Uterus (tissue), 4 donors: ENCODE data around the gene ZNF771. TPM values are rescaled to one million over a fixed set of nuclear protein-coding genes. Genes with fewer than 3 reads are reported as not detected.

Experiments used
- DNase-seq, 2 donors: peaks; one replicate each; pipeline ENCODE4 v3.0.0-alpha.2; 2019 to 2020
- H3K27ac ChIP-seq, 2 donors: fragments of 200-600 bp; sonication (generic); 1 replicate in 1 of 2; 2 replicates in 1 of 2; pipeline ENCODE4 v1.5.1; 2016 to 2018
- H3K27me3 ChIP-seq, 2 donors: fragments of 200-600 bp; sonication (generic); one replicate each; pipeline ENCODE4 v1.5.1; 2018 to 2019; ENCODE audit warnings: control low read depth in 1 of 2
- H3K36me3 ChIP-seq, 2 donors: fragments of 200-600 bp; sonication (generic); one replicate each; pipeline ENCODE4 v1.5.1; 2019; ENCODE audit warnings: control low read depth in 1 of 2
- H3K4me1 ChIP-seq, 2 donors: fragments of 200-600 bp; sonication (generic); one replicate each; pipeline ENCODE4 v1.5.1; 2018 to 2019; ENCODE audit warnings: control low read depth in 1 of 2
- H3K4me3 ChIP-seq, 2 donors: fragments of 200-600 bp; sonication (generic); 1 replicate in 1 of 2; 2 replicates in 1 of 2; pipeline ENCODE4 v1.5.1; 2018 to 2019; ENCODE audit warnings: mild to moderate bottlenecking in 1 of 2
- H3K9me3 ChIP-seq, 2 donors: fragments of 200-600 bp; sonication (generic); one replicate each; pipeline ENCODE4 v1.5.1; 2019; ENCODE audit warnings: control low read depth in 1 of 2
- POLR2A ChIP-seq, 2 donors: fragments of 450-650 bp; IDR thresholded peaks; one replicate each; pipeline ENCODE4 v1.6.1; 2016; ENCODE audit warnings: antibody characterized with exemption in 2 of 2, mild to moderate bottlenecking in 1 of 2, moderate library complexity in 1 of 2
- intact Hi-C: fragments of 100-400 bp; cut with DNase I; formaldehyde crosslinking; loops from one replicate; pipeline ENCODE4 v1.15.1; 2023; ENCODE audit warnings: low total_unique reads
- total RNA-seq, 4 donors: library from RNA; depleted of rRNA in 3 of 4; stranded (reverse); fragments of >200 nt in 3 of 4; gene quantifications; one replicate each; pipeline versions ENCODE4 v1.1.0 to v1.2.4, GENCODE V29; 2014 to 2023
- TF ChIP-seq, protein P1 (sequence below), 4 experiments: fragments of 200-600 bp in 2 of 4; fragments of 450-650 bp in 2 of 4; sonication (generic) in 2 of 4; IDR thresholded peaks; one replicate each; pipeline ENCODE4 v1.5.1; 2016 to 2019; ENCODE audit warnings: antibody characterized with exemption in 4 of 4, mild to moderate bottlenecking in 2 of 4, moderate library complexity in 1 of 4
- donor health status: DM: yes; HTN: yes; CAD: no.

Gene ZNF771
- total RNA-seq, 4 donors from 2014 or later = 12.2 to 75.3 (median 25.6) TPM

DNA sequence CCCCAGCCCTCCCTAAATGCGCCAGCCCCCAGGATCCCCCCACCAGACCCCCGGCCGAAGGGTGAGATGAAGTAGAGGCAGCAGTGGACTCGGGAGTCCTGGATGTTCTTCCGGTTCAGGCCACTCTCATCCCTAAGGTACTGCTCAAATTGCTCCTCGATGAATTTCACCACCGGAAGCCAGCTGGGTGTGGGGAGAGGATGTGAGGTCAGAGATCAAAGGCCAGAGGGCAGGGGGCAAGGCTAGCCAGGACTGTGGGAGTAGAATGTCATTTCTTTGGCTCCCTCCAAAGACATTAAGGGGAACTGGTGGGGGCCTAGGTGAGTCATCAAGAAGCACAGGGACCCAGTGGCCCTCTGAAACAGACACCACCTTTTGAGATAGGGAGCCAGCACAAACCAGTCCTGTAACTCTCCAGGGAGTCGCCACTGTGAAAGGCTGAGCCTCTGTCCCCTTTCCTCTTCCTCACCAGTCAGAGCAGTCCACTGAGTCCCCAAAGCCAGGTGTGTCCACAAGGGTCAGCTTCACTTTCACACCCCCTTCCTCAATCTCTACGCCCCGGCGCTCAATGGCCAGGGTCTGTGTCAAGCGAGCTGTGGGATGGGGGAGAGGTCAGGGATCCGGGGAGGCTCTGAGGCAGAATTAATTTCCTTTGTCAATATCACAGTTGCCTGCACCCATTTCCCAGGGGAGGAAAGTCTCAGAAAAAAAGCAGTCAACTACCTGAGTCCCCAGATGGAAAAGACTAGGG lies 25.9 kb upstream of the ZNF771 start:
- H3K9me3 ChIP-seq = no peaks in the 10 kb centered on the region
- no peak overlapping the region for H3K27ac ChIP-seq
- no peaks in the 10 kb centered on the region for H3K36me3 ChIP-seq
- no peaks in the 10 kb centered on the region for H3K27me3 ChIP-seq
- H3K4me1 ChIP-seq = no peaks in the 10 kb centered on the region
- intact Hi-C loops = no loop called here
- H3K4me3 ChIP-seq = no peak overlapping the region
- DNase-seq = no peak
- TF ChIP-seq POLR2A (IDR thresholded peaks at IDR 0.05) = no peak
- TF ChIP-seq, protein P1, sequence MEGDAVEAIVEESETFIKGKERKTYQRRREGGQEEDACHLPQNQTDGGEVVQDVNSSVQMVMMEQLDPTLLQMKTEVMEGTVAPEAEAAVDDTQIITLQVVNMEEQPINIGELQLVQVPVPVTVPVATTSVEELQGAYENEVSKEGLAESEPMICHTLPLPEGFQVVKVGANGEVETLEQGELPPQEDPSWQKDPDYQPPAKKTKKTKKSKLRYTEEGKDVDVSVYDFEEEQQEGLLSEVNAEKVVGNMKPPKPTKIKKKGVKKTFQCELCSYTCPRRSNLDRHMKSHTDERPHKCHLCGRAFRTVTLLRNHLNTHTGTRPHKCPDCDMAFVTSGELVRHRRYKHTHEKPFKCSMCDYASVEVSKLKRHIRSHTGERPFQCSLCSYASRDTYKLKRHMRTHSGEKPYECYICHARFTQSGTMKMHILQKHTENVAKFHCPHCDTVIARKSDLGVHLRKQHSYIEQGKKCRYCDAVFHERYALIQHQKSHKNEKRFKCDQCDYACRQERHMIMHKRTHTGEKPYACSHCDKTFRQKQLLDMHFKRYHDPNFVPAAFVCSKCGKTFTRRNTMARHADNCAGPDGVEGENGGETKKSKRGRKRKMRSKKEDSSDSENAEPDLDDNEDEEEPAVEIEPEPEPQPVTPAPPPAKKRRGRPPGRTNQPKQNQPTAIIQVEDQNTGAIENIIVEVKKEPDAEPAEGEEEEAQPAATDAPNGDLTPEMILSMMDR (IDR thresholded peaks at IDR 0.05) = no peak

- peak within 1 kb of the TSS in 1 of 2 donors; percentile 4 for H3K27ac ChIP-seq
- DNase-seq = no peak
- TF ChIP-seq, protein P1 (IDR thresholded peaks at IDR 0.05) = no peak
- TF ChIP-seq POLR2A (IDR thresholded peaks at IDR 0.05) = no peak
Measured at GRCh38 chr16:30382111-30382881, 25.1 kb upstream of the ZNF771 start, which contains the start of gene SEPTIN1. Gene SEPTIN1, minus strand, starts transcription at chr16:30382561. Its CDS starts 19 bp downstream, at chr16:30382542.

DNA sequence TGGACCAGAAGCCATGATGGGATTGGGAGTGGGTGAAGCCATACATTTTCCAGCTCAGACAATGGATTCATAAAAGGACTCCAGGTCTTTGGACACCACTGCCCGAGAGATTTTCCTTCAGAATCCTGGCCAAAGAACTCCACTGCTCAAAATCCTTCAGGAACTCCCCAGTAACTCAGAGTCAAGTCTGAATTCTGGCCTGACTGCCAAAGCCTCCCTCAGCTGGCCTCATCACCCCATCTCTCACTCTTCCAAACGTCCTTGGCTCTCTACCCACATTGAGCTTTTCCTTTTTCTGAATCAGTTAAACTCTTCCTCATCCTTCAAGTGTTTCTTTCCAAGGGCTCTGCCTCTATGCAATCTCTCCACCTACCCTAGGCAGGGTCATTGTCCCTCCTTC lies 23.9 kb upstream of the ZNF771 start:
- DNase-seq = no peak
- Histone ChIP-seq H3K4me3 (no peak overlapping the region), H3K27ac (no peak overlapping the region)

More at GRCh38 chr16:30382111-30382881, 25.1 kb upstream of the ZNF771 start, which contains the start of gene SEPTIN1:
- Histone ChIP-seq H3K27me3 (no peaks in the 10 kb centered on the region), H3K9me3 (no peaks in the 10 kb centered on the region), H3K4me1 (no peaks in the 10 kb centered on the region), H3K4me3 (no peak within 1 kb of the TSS), H3K36me3 (no peaks in the 10 kb centered on the region)
- intact Hi-C loops = no loop called here

GRCh38 chr16:30394592-30395154 lies 12.7 kb upstream of the ZNF771 start:
- Histone ChIP-seq H3K4me3 (peak overlapping the region; percentile 60 to 62), H3K27me3 (no peaks in the 10 kb centered on the region), H3K36me3 (no peaks in the 10 kb centered on the region), H3K9me3 (no peaks in the 10 kb centered on the region), H3K27ac (peak overlapping the region; percentile 61 to 70), H3K4me1 (peaks cover 0 to 7% of the 10 kb centered on the region in 2 donors)
- intact Hi-C loops = no loop called here
- DNase-seq = no peak
- TF ChIP-seq, protein P1 (IDR thresholded peaks at IDR 0.05) = no peak

More for the DNA sequence above, 23.9 kb upstream of the ZNF771 start:
- intact Hi-C loops = no loop called here
- H3K9me3 ChIP-seq = no peaks in the 10 kb centered on the region
- TF ChIP-seq POLR2A (IDR thresholded peaks at IDR 0.05) = no peak
- TF ChIP-seq, protein P1 (IDR thresholded peaks at IDR 0.05) = no peak
- no peaks in the 10 kb centered on the region for H3K4me1 ChIP-seq
- no peaks in the 10 kb centered on the region for H3K27me3 ChIP-seq
- no peaks in the 10 kb centered on the region for H3K36me3 ChIP-seq
